Measurements from ENCODE around the gene TPT1.

DNA sequence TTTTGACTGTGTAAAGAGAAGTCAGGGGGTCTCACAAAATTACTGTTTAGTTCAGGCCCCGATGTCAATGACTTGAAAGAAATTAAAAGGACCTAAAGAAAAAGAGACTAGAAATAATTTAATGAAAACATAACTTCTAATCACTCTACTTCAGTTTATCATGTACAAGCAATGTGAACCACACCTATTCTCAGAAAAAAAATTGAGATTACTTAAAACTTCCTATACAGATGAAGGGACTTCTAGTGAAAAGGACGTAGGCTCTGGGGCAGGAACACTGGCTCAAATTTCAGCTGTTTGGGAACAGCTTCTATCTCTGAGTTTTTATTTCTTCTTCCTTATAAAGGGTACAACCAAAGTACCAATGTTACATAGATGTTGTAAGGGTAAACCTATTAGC, 38.0 kb downstream of the TPT1 start:
- TF ChIP-seq, protein P1, sequence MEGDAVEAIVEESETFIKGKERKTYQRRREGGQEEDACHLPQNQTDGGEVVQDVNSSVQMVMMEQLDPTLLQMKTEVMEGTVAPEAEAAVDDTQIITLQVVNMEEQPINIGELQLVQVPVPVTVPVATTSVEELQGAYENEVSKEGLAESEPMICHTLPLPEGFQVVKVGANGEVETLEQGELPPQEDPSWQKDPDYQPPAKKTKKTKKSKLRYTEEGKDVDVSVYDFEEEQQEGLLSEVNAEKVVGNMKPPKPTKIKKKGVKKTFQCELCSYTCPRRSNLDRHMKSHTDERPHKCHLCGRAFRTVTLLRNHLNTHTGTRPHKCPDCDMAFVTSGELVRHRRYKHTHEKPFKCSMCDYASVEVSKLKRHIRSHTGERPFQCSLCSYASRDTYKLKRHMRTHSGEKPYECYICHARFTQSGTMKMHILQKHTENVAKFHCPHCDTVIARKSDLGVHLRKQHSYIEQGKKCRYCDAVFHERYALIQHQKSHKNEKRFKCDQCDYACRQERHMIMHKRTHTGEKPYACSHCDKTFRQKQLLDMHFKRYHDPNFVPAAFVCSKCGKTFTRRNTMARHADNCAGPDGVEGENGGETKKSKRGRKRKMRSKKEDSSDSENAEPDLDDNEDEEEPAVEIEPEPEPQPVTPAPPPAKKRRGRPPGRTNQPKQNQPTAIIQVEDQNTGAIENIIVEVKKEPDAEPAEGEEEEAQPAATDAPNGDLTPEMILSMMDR (IDR thresholded peaks at IDR 0.05; ENCODE audit: borderline replicate concordance, extremely low read depth, low read length, poor library complexity, severe bottlenecking): no peak
- TF ChIP-seq EZH2 (IDR thresholded peaks at IDR 0.05; ENCODE audit: borderline replicate concordance, low read depth, low read length, severe bottlenecking): no peak

Data from DND-41 (cell line).